ENCODE data around the gene GLYATL2. TPM values are rescaled to one million over a fixed set of nuclear protein-coding genes. Genes with fewer than 3 reads are reported as not detected.

Gene GLYATL2
- total and polyA plus RNA-seq, 2 of the 13 experiments (the other 11 are each of a cell fraction or from before 2014, with no cell fraction given), result not detected

GRCh38 chr11:58801974-58802545 is 42.4 kb downstream of the GLYATL2 start:
- H3K36me3 ChIP-seq (replicated peaks in 1 of 2; ENCODE audit: control insufficient read depth in 1 of 2, insufficient read depth in 2 of 2, low read length in 2 of 2), result no peaks in the 10 kb centered on the region
- H3K27ac ChIP-seq (ENCODE audit: extremely low read length, insufficient read depth, low read length), result no peak overlapping the region
- intact Hi-C loops (cut with micrococcal nuclease; ENCODE audit: unreplicated experiment) (no loop called here), in situ Hi-C loops (cut with HindIII; ENCODE audit: extremely low pct_ligation_motif_present, low pct_unique_long_range_greater_than_20kb) (no loop called here)
- no peak overlapping the region for H3K9ac ChIP-seq (ENCODE audit: insufficient read depth, low read depth, low read length)
- FAIRE-seq (no peak), DNase-seq (ENCODE audit: low spot score) (no peak), ATAC-seq (no peak)
- H3K4me1 ChIP-seq (ENCODE audit: insufficient read depth, low read length), result no peaks in the 10 kb centered on the region
- WGBS (ENCODE audit: low lambda C conversion rate), result 4% methylated on average over 4 of the region's 4 CpGs
- no peaks in the 10 kb centered on the region for H3K79me2 ChIP-seq (ENCODE audit: insufficient read depth, low read length)
- POLR2A ChIA-PET, result no interaction called here
- H3K4me3 ChIP-seq (replicated peaks in 1 of 3; ENCODE audit: insufficient read depth in 1 of 3, low read depth in 2 of 3, low read length in 3 of 3), result no peak overlapping the region
- no peaks in the 10 kb centered on the region for H4K20me1 ChIP-seq (ENCODE audit: insufficient read depth, low read length)
- H2AFZ ChIP-seq (ENCODE audit: low read length), result no peak overlapping the region
- TF ChIP-seq CEBPG (CRISPR knock-in tag; IDR thresholded peaks at IDR 0.05) (no peak), ZNF788 (CRISPR knock-in tag; IDR thresholded peaks at IDR 0.05; ENCODE audit: borderline replicate concordance) (no peak), HDAC1 (CRISPR knock-in tag; IDR thresholded peaks at IDR 0.05) (no peak), ZSCAN25 (CRISPR knock-in tag; IDR thresholded peaks at IDR 0.05) (no peak), FOSL1 (CRISPR knock-in tag; IDR thresholded peaks at IDR 0.05; ENCODE audit: borderline replicate concordance) (no peak), NRL (CRISPR knock-in tag; IDR thresholded peaks at IDR 0.05; ENCODE audit: borderline replicate concordance) (no peak), PATZ1 (CRISPR knock-in tag; IDR thresholded peaks at IDR 0.05) (no peak), TOPORS (CRISPR knock-in tag; IDR thresholded peaks at IDR 0.05) (no peak), ZNF672 (CRISPR knock-in tag; IDR thresholded peaks at IDR 0.05) (no peak), ZBTB37 (CRISPR knock-in tag; IDR thresholded peaks at IDR 0.05) (no peak), MYPOP (CRISPR knock-in tag; IDR thresholded peaks at IDR 0.05) (no peak)
- TF ChIP-seq, protein P1, sequence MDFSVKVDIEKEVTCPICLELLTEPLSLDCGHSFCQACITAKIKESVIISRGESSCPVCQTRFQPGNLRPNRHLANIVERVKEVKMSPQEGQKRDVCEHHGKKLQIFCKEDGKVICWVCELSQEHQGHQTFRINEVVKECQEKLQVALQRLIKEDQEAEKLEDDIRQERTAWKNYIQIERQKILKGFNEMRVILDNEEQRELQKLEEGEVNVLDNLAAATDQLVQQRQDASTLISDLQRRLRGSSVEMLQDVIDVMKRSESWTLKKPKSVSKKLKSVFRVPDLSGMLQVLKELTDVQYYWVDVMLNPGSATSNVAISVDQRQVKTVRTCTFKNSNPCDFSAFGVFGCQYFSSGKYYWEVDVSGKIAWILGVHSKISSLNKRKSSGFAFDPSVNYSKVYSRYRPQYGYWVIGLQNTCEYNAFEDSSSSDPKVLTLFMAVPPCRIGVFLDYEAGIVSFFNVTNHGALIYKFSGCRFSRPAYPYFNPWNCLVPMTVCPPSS (IDR thresholded peaks at IDR 0.05), result no peak
- CTCF ChIA-PET (ENCODE audit: low intra/inter-chr PET ratio, low total read pairs), result no interaction called here
- H3K27me3 ChIP-seq (ENCODE audit: control insufficient read depth in 1 of 2, insufficient read depth in 2 of 2, low read length in 2 of 2), result no peaks in the 10 kb centered on the region
- H3K9me3 ChIP-seq (ENCODE audit: low read length), result no peaks in the 10 kb centered on the region
- no TSS peak for BruUV-seq (replicated peaks)
- no peak overlapping the region for H3K4me2 ChIP-seq (ENCODE audit: low read depth, low read length)
